Heart right ventricle (tissue), 16 donors: ENCODE data around the gene COPE. TPM values are rescaled to one million over a fixed set of nuclear protein-coding genes. Genes with fewer than 3 reads are reported as not detected.

ENCODE experiments used
- ATAC-seq, 8 donors: fragments of 200-7000 bp; cut with Tn5 transposase; one replicate each; pipeline ENCODE4 v1.9.1; 2020; ENCODE audit warnings: mild to moderate bottlenecking in 8 of 8, moderate library complexity in 8 of 8, moderate number of reproducible peaks in 1 of 8
- DNase-seq, 2 donors: peaks; one replicate each; pipeline ENCODE4 v3.0.0-alpha.2; 2020
- H3K27ac ChIP-seq, 10 donors: fragments of 200-600 bp; sonication (generic) in 2 of 10; one replicate each; pipeline versions ENCODE4 v1.5.0 to v1.8.0; 2020 to 2022; ENCODE audit warnings: mild to moderate bottlenecking in 3 of 10
- H3K27me3 ChIP-seq, 7 donors: fragments of 200-600 bp; one replicate each; pipeline ENCODE4 v1.8.0; 2021 to 2022; ENCODE audit warnings: mild to moderate bottlenecking in 2 of 7
- H3K36me3 ChIP-seq, 9 donors: fragments of 200-600 bp; sonication (generic) in 1 of 9; one replicate each; pipeline versions ENCODE4 v1.5.0 to v1.8.0; 2020 to 2022; ENCODE audit warnings: mild to moderate bottlenecking in 2 of 9
- H3K4me1 ChIP-seq, 9 donors: fragments of 200-600 bp; sonication (generic) in 1 of 9; one replicate each; pipeline versions ENCODE4 v1.5.0 to v1.8.0; 2020 to 2022; ENCODE audit warnings: mild to moderate bottlenecking in 4 of 9
- H3K4me3 ChIP-seq, 10 donors: fragments of 200-600 bp; sonication (generic) in 2 of 10; one replicate each; pipeline versions ENCODE4 v1.5.0 to v1.8.0; 2020 to 2022; ENCODE audit warnings: mild to moderate bottlenecking in 7 of 10, moderate library complexity in 2 of 10
- H3K9me3 ChIP-seq, 11 donors: fragments of 200-600 bp in 10 of 11; sonication (generic) in 2 of 11; one replicate each; pipeline versions ENCODE4 v1.5.0 to v1.8.0; 2013 to 2022; ENCODE audit warnings: mild to moderate bottlenecking in 2 of 11, control low read depth in 1 of 11, moderate library complexity in 1 of 11
- CTCF ChIP-seq, 9 donors: fragments of 200-600 bp; sonication (generic) in 2 of 9; IDR thresholded peaks; one replicate each; pipeline versions ENCODE4 v1.5.0 to v1.8.0; 2021 to 2022; ENCODE audit warnings: antibody characterized with exemption in 9 of 9, mild to moderate bottlenecking in 5 of 9, moderate library complexity in 1 of 9
- WGBS, 2 donors: extraction: QIAGEN DNeasy Blood & Tissue Kit; methylation state at CpG; one replicate each; pipeline ENCODE4 v1.1.7; 2013; ENCODE audit warnings: inconsistent platforms in 1 of 2; 5-methylcytosine and 5-hydroxymethylcytosine counted together
- intact Hi-C, 10 donors: fragments of 100-400 bp; cut with DNase I; formaldehyde crosslinking; loops; one replicate each; pipeline versions ENCODE4 v1.11.1 to v1.14.2; 2022
- polyA plus RNA-seq, 2 donors: library from polyadenylated mRNA; stranded (reverse); fragments of 200-250 nt; gene quantifications; one replicate each; pipeline ENCODE4 v1.2.3, GENCODE V29; 2013
- total RNA-seq, 10 donors: library from RNA; stranded (reverse); fragmentation: NEBNext Ultra II Directional in 3 of 10; extraction: Animal tissue kit (Norgen Biotek cat#: 25700) in 3 of 10; gene quantifications; one replicate each; pipeline versions ENCODE4 v1.2.1 to v1.2.4, GENCODE V29; 2021 to 2023
- donor health status: Arrhythmogenic right ventricular cardiomyopathy.
- donor health status: ischemic (EF 13 %, LVEDD 7.1; RV severe dilation, severe dysfunction).
- donor health status: healthy with polysubstance abuse.
- donor health status: DM: no; HTN: yes; CAD: no.
- donor health status: DM: no; HTN: no; CAD: no.
- donor health status: ischemic (EF 25% LVEDD 6.9; RV normal size, moderate dysfunction).
- donor health status: ischemic (EF 25% LVEDD 5.7; RV mildly dilated, moderate dysfunction).
- donor health status: healthy.
- donor health status: DM: yes; HTN: yes; CAD: no.
- donor health status: Ischemic cardiomyopathy.
- donor health status: ischemic (EF 35%, LVEDD 5.7; RV mildly dilated, moderate dysfunction).
- donor health status: nonischemic (EF 11% LVEDD 7.7; RV severe dilation, severe dysfunction).
- donor health status: DM: yes; HTN: yes; CAD: no.
- donor health status: PGD.
- donor health status: ischemic (EF 29% LVEDD 5.4; RV normal size, mild dysfunction).
- donor health status: nonischemic (EF 23%, LVEDD 6.1; RV moderate dilation, normal function).

Gene COPE
- total and polyA plus RNA-seq, 12 donors = 102 to 302 (median 118) TPM

DNA sequence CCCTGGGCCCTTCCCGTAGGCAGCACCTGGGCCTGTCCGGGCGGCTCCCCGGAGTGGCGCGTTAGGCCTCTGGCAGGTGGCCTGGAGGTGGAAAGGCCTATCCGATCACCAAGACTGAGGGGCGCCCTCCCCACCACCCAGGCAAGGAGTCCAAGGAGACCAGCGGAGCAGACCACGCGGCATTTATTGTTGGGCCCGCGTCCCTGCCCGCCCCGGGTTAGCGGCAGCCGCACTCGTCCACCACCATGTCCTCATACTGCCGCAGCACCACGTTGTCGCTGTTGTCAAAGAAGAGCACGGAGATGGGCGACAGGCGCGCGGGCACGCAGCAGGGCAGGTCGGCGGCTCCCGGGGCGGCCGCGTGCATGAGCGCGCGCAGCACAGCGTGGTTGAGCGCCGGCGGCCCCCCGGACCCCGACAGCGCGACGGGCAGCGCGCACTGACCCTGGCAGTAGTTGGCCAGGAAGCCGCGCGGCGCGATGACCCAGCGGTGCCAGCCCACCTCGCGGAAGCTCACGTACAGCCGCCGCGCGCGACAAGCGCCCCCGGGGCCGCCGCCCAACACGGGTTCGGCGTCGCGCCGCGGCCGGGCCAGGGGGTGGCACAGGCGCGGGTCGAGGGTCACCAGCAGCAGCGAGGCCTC lies 50.7 kb downstream of the COPE start:
- Histone ChIP-seq H3K27me3 (peaks cover 0 to 39% (median 15%) of the 10 kb centered on the region in 7 donors), H3K36me3 (peaks cover 3 to 50% (median 38%) of the 10 kb centered on the region in 9 donors), H3K27ac (no peak overlapping the region), H3K4me3 (no peak overlapping the region), H3K4me1 (peaks cover 0 to 28% (median 17%) of the 10 kb centered on the region in 9 donors), H3K9me3 (no peaks in the 10 kb centered on the region)
- WGBS, 2 donors = 33 to 53% methylated on average over 60 to 77 of the region's 77 CpGs
- DNase-seq = no peak
- intact Hi-C loops = loop anchor here in 1 of 10 donors (5.0 kb wide), 1 partner anchor 276 kb away; no protein-coding TSS in a partner anchor
- peak in 2 of 8 donors; percentile 9 to 16 for ATAC-seq
- no peak for TF ChIP-seq CTCF (IDR thresholded peaks at IDR 0.05)

DNA sequence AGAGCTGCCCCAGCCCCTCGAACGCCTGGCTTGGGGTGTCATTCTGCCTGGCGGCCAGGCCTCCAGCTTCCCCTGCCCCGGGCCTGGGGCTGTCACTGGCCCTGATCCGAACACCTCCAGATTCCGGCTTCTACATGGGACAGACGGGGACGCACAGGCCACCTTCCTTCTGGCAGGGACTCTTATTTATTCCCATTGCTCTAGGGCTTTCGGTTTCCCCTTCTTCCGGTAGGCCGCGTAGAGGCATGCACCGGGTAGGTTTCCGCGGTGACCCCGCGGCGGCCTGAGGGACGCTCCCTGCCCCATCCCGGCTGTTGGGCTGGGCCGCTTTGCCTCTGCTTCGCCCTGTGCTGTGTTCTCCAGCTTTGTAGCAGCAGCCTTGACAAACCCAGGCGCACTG lies 51.4 kb downstream of the COPE start:
- no peak overlapping the region for H3K4me3 ChIP-seq
- DNase-seq (no peak), ATAC-seq (no peak)
- intact Hi-C loops = loop anchor here in 1 of 10 donors (5.0 kb wide), 1 partner anchor 275 kb away; no protein-coding TSS in a partner anchor
- WGBS, 2 donors = 95 to 98% methylated on average over 23 of the region's 23 CpGs
- peaks cover 0 to 34% (median 15%) of the 10 kb centered on the region in 7 donors for H3K27me3 ChIP-seq
- no peak overlapping the region for H3K27ac ChIP-seq
- peaks cover 0 to 28% (median 17%) of the 10 kb centered on the region in 9 donors for H3K4me1 ChIP-seq
- H3K36me3 ChIP-seq = peaks cover 4 to 57% (median 46%) of the 10 kb centered on the region in 9 donors
- TF ChIP-seq CTCF (IDR thresholded peaks at IDR 0.05) = no peak
- H3K9me3 ChIP-seq = no peaks in the 10 kb centered on the region

DNA sequence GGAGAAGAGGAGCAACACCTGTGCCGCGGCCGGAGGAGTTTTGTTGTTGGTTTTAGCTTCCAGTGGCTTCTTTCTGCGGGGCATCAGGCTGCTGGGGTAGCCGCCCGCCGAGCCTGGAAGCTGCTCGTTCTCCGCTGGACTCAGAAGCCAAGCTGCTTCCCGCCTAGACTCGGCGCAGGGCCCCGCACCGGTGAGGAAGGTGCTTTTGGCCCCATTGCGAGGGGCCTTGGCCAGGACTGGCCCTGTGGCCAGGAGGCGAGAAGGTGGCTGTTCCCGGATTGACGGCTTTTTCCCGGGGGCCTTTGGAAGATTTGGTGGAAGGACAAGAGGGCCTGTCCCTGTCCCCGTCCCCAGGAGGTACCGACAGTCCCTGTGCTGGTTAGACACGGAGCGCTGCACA lies 52.0 kb downstream of the COPE start:
- Histone ChIP-seq H3K4me3 (no peak overlapping the region), H3K9me3 (no peaks in the 10 kb centered on the region), H3K27ac (no peak overlapping the region), H3K4me1 (peaks cover 0 to 28% (median 17%) of the 10 kb centered on the region in 9 donors), H3K36me3 (peaks cover 4 to 63% (median 51%) of the 10 kb centered on the region in 9 donors), H3K27me3 (peaks cover 0 to 34% (median 15%) of the 10 kb centered on the region in 7 donors)
- no peak for DNase-seq
- TF ChIP-seq CTCF (IDR thresholded peaks at IDR 0.05) = no peak
- WGBS, 2 donors = 94% methylated on average over 23 of the region's 23 CpGs
- intact Hi-C loops = loop anchor here in 1 of 10 donors (5.0 kb wide), 1 partner anchor 275 kb away; no protein-coding TSS in a partner anchor
- no peak for ATAC-seq

DNA sequence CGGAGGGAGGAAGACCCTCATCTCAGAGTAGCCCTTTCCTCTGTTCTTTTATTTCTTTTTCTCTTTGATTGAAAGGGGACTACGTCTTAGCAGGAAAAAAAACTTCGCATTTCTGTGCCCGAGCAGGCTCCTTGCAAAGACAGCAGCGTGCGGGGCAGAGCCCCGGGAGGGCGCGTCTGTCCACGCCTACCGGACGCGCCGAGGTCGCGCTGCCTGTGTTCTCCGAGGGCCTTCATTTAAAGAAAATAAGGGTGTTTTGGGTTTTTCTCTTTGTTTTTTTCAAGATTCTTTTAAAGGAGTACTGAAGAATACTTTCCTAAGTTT lies 52.4 kb downstream of the COPE start:
- DNase-seq (no peak), ATAC-seq (peak in 4 of 8 donors; percentile 4 to 25 (median 18))
- Histone ChIP-seq H3K4me3 (no peak overlapping the region), H3K9me3 (no peaks in the 10 kb centered on the region), H3K27ac (no peak overlapping the region), H3K36me3 (peaks cover 4 to 67% (median 56%) of the 10 kb centered on the region in 9 donors), H3K4me1 (peaks cover 0 to 28% (median 17%) of the 10 kb centered on the region in 9 donors), H3K27me3 (peaks cover 0 to 30% (median 15%) of the 10 kb centered on the region in 7 donors)
- peak in 4 of 9 donors; percentile 4 to 47 (median 26) for TF ChIP-seq CTCF (IDR thresholded peaks at IDR 0.05)
- 61 to 68% methylated on average over 17 of the region's 17 CpGs for WGBS, 2 donors
- intact Hi-C loops = loop anchor here in 1 of 10 donors (5.0 kb wide), 1 partner anchor 274 kb away; no protein-coding TSS in a partner anchor
